ENCODE measurements around the gene LRRC27.

Gene LRRC27

GRCh38 chr10:132410056-132410778 lies 78.2 kb downstream of the LRRC27 start:
- DNase-seq (ENCODE audit: extremely low read depth, low read depth), result no peak
- TF ChIP-seq, protein P1, sequence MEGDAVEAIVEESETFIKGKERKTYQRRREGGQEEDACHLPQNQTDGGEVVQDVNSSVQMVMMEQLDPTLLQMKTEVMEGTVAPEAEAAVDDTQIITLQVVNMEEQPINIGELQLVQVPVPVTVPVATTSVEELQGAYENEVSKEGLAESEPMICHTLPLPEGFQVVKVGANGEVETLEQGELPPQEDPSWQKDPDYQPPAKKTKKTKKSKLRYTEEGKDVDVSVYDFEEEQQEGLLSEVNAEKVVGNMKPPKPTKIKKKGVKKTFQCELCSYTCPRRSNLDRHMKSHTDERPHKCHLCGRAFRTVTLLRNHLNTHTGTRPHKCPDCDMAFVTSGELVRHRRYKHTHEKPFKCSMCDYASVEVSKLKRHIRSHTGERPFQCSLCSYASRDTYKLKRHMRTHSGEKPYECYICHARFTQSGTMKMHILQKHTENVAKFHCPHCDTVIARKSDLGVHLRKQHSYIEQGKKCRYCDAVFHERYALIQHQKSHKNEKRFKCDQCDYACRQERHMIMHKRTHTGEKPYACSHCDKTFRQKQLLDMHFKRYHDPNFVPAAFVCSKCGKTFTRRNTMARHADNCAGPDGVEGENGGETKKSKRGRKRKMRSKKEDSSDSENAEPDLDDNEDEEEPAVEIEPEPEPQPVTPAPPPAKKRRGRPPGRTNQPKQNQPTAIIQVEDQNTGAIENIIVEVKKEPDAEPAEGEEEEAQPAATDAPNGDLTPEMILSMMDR (IDR thresholded peaks at IDR 0.05; ENCODE audit: low read depth, low read length, missing control alignments), result no peak
- no peak overlapping the region for H3K4me3 ChIP-seq (replicated peaks; ENCODE audit: low read depth, low read length)

GRCh38 chr10:132410779-132411532 lies 79.0 kb downstream of the LRRC27 start:
- DNase-seq (ENCODE audit: extremely low read depth, low read depth), result no peak
- H3K4me3 ChIP-seq (replicated peaks; ENCODE audit: low read depth, low read length), result no peak overlapping the region
- TF ChIP-seq, protein P1 (IDR thresholded peaks at IDR 0.05; ENCODE audit: low read depth, low read length, missing control alignments), result no peak

GRCh38 chr10:132411561-132412253 lies 79.7 kb downstream of the LRRC27 start:
- TF ChIP-seq, protein P1 (IDR thresholded peaks at IDR 0.05; ENCODE audit: low read depth, low read length, missing control alignments), result no peak
- DNase-seq (ENCODE audit: extremely low read depth, low read depth), result no peak
- no peak overlapping the region for H3K4me3 ChIP-seq (replicated peaks; ENCODE audit: low read depth, low read length)

DNA sequence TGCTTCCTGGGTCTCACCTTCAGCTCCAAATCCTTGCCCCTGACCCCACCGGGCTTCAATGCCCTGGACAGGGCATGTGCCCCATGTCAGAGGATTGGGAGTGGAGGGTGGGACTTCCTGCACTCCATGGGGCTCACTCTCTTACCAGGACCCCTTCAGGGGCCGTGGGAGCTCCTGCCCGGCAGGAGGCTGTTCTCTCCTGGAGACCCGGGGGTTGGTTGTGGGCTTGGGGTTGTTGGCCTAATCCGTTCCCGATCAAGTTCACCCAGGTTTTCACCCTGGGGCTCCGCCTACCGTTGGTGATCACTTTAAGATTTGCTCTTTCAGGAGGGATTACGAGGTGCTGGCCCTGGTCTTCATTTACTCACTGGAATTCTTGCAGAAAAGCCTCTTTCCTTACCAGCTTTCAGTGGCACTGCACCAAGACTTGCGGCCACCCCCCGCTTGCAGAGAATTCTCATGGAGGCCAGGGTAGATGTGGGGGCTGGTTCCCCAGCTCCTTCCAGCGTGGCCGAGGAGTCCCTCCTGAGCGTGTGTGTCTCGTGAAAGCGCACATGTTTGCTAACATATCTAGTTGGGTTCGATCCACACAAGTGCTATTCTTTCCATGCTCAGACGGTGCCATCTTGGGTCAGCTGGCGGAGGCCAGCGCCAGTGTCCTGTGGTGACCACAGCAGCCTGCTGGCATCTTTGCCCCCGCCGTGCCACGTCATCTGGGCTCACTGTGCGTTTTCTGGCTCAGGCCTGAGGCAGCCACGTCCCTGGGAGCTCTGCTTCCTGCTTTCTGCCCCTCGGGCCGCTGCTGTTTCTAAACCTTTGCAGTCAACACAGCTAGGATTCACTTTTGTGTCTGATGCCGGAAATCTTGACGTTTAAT lies 80.6 kb downstream of the LRRC27 start:
- TF ChIP-seq, protein P1 (IDR thresholded peaks at IDR 0.05; ENCODE audit: low read depth, low read length, missing control alignments), result no peak
- no peak overlapping the region for H3K4me3 ChIP-seq (replicated peaks; ENCODE audit: low read depth, low read length)
- no peak for DNase-seq (ENCODE audit: extremely low read depth, low read depth)

DNA sequence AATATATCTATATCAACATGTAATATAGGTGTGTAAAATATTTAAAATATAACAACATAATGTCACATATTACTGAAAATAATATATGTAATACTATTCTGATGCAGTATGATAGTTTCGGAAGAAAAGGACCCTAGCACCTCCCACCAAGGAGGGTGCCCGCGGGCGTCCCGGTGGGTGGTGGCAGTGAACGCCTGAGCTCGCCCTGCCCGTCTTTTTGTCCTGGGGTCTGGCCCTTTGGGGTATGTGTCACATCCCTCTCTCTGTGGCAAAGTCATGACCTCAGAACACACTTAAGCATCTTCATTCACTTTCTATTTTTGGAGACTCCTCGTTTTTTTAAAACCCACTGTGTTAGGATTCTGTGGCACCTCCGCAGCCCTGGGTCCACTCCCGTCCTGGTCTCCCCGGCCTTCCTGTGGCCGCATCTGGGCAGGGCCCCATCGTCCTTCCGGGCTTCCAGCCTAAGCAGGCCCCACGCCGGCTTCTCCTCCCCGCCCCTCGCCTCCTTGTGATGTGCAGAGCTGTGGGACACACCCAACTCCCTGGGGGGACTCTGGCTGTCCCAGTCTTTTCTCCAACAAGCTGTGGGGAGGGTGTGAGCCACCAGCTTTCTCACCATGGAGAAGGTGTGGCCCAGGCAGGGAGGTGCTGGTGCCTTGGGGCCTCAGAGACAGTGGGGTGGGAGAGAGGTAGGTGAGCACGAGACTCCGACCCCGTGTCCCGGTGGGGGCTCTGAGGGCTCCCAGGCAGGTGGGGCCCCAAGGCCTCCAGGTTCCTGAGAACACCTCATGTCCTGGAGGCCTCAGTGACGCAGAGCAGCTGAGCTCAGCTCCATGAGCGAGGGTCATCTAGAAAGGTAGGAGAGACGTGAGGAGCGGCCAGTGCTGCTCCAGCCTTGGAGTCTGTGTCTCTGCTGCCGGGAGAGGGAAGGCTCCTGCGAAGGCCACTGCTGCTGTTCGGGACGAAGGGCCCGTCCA lies 81.5 kb downstream of the LRRC27 start:
- TF ChIP-seq, protein P1 (IDR thresholded peaks at IDR 0.05; ENCODE audit: low read depth, low read length, missing control alignments), result no peak
- no peak overlapping the region for H3K4me3 ChIP-seq (replicated peaks; ENCODE audit: low read depth, low read length)
- no peak for DNase-seq (ENCODE audit: extremely low read depth, low read depth)

Measured in HFF-Myc (cell line).